T-cell (primary cell): Measurements from ENCODE around the gene PPP2R5E. TPM values are rescaled to one million over a fixed set of nuclear protein-coding genes. Genes with fewer than 3 reads are reported as not detected.

Experiments
- ATAC-seq, 4 experiments: fragments of 200-7000 bp in 3 of 4; fragments of 150-1000 bp in 1 of 4; cut with Tn5 transposase; replicated peaks in 1 of 4; 1 replicate in 3 of 4; 2 replicates in 1 of 4; pipeline ENCODE4 v1.10.0; 2021; ENCODE audit warnings: moderate library complexity in 3 of 4, mild to moderate bottlenecking in 2 of 4, moderate number of reproducible peaks in 1 of 4
- CTCF ChIA-PET, 2 donors: fragments of 300-600 bp; sonication (Branson Sonifier 250); formaldehyde crosslinking; loops; one replicate each; lab custom pipeline; 2022; ENCODE audit warnings: antibody characterized with exemption in 2 of 2; lab: Charles Lee
- POLR2A ChIA-PET, 2 donors: fragments of 300-600 bp; sonication (Branson Sonifier 250); formaldehyde crosslinking; loops; one replicate each; lab custom pipeline; 2022; ENCODE audit warnings: antibody characterized with exemption in 2 of 2; lab: Charles Lee
- DNase-seq, 35 experiments: peaks; one replicate each; pipeline versions ENCODE4 v3.0.0 to v3.0.0-alpha.2; 2013 to 2023
- H3K27ac ChIP-seq: one replicate; pipeline ENCODE4 v1.5.1; 2013; ENCODE audit warnings: low read length
- H3K27me3 ChIP-seq, 2 experiments: replicated peaks in 1 of 2; 1 replicate in 1 of 2; 2 replicates in 1 of 2; pipeline versions ENCODE4 v1.6.1 to v1.7.0; 2013; ENCODE audit warnings: low read length in 1 of 2, mixed read lengths in 1 of 2; ENCODE audit not compliant: control insufficient read depth in 2 of 2, insufficient read depth in 2 of 2; ENCODE audit errors: extremely low read depth in 1 of 2
- H3K36me3 ChIP-seq, 2 donors: 1 replicate in 1 of 2; 2 replicates in 1 of 2; pipeline versions ENCODE4 v1.6.1 to v1.7.0; 2013; ENCODE audit warnings: low read length in 1 of 2; ENCODE audit not compliant: control insufficient read depth in 2 of 2, insufficient read depth in 1 of 2; ENCODE audit errors: extremely low read depth in 1 of 2
- H3K4me1 ChIP-seq, 2 experiments: 1 replicate in 1 of 2; 2 replicates in 1 of 2; pipeline versions ENCODE4 v1.6.1 to v1.7.0; 2013; ENCODE audit warnings: low read length in 2 of 2, mixed read lengths in 1 of 2; ENCODE audit not compliant: insufficient read depth in 2 of 2, control insufficient read depth in 1 of 2; ENCODE audit errors: extremely low read depth in 1 of 2
- H3K4me3 ChIP-seq, 2 donors: 1 replicate in 1 of 2; 2 replicates in 1 of 2; pipeline versions ENCODE4 v1.5.1 to v1.7.0; 2013; ENCODE audit warnings: mild to moderate bottlenecking in 2 of 2, low read length in 1 of 2, moderate library complexity in 1 of 2; ENCODE audit not compliant: control insufficient read depth in 1 of 2; ENCODE audit errors: extremely low read depth in 1 of 2
- H3K9me3 ChIP-seq: 2 replicates; pipeline ENCODE4 v1.7.0; 2013
- H3K27ac Mint-ChIP-seq, 2 donors: one replicate each; pipeline ENCODE4 v1.8.0; 2020 to 2021; ENCODE audit warnings: mild to moderate bottlenecking in 2 of 2, mixed read lengths in 2 of 2
- H3K27me3 Mint-ChIP-seq, 2 donors: one replicate each; pipeline ENCODE4 v1.8.0; 2021 to 2022; ENCODE audit warnings: mixed read lengths in 2 of 2
- H3K36me3 Mint-ChIP-seq: one replicate; pipeline ENCODE4 v1.8.0; 2021; ENCODE audit warnings: mixed read lengths
- H3K4me1 Mint-ChIP-seq, 3 donors: one replicate each; pipeline ENCODE4 v1.8.0; 2020 to 2022; ENCODE audit warnings: mixed read lengths in 3 of 3, mild to moderate bottlenecking in 1 of 3
- H3K4me3 Mint-ChIP-seq, 3 donors: one replicate each; pipeline ENCODE4 v1.8.0; 2020 to 2022; ENCODE audit warnings: mild to moderate bottlenecking in 3 of 3, mixed read lengths in 3 of 3, moderate library complexity in 3 of 3
- H3K9me3 Mint-ChIP-seq, 3 donors: one replicate each; pipeline ENCODE4 v1.8.0; 2020 to 2022; ENCODE audit warnings: mixed read lengths in 3 of 3
- WGBS: methylation state at CpG from one replicate; pipeline ENCODE4 v1.1.5; 2013; ENCODE audit warnings: missing lambda C conversion rate; ENCODE audit not compliant: insufficient coverage; 5-methylcytosine and 5-hydroxymethylcytosine counted together
- total RNA-seq, 35 experiments: library from RNA in 6 of 35; stranded (reverse) in 6 of 35; fragments of 120-200 nt in 1 of 35; gene quantifications; one replicate each; pipeline versions ENCODE4 v1.2.1 to v1.2.4 and lab custom pipeline; 2013 to 2026

Gene PPP2R5E
- total RNA-seq, 5 donors from 2014 or later (not counting 1 experiment from before 2014, with no cell fraction given) = 35.5 to 45.1 (median 40.6) TPM

GRCh38 chr14:63454436-63454835 lies 88.7 kb downstream of the PPP2R5E start:
- DNase-seq = no peak
- no peak for ATAC-seq
- Mint-ChIP-seq H3K27ac (no peak overlapping the region), H3K27me3 (no peaks in the 10 kb centered on the region), H3K36me3 (peaks cover 31% of the 10 kb centered on the region), H3K9me3 (no peaks in the 10 kb centered on the region), H3K4me3 (no peak overlapping the region), H3K4me1 (peaks cover 41 to 48% (median 43%) of the 10 kb centered on the region in 3 donors)
- H3K9me3 ChIP-seq = no peaks in the 10 kb centered on the region
- CTCF ChIA-PET = interaction anchor here (0.6 to 0.7 kb wide), 2 partner anchors 495 to 542 kb away, joined by 3 read pairs; no protein-coding TSS in a partner anchor
- H3K27me3 ChIP-seq = no peaks in the 10 kb centered on the region
- H3K4me1 ChIP-seq = peaks cover 0 to 4% of the 10 kb centered on the region in 2 experiments
- H3K4me3 ChIP-seq = no peak overlapping the region
- POLR2A ChIA-PET = interaction anchor here in 1 of 2 donors (0.6 kb wide), 1 partner anchor 17 kb away, joined by 3 read pairs; no protein-coding TSS in a partner anchor
- H3K36me3 ChIP-seq = peaks cover 0 to 14% of the 10 kb centered on the region in 2 donors
- no CpG with 5 or more reads among the region's 3 CpGs for WGBS
- no peak overlapping the region for H3K27ac ChIP-seq

GRCh38 chr14:63453443-63453936 lies 89.7 kb downstream of the PPP2R5E start:
- H3K4me1 ChIP-seq = peaks cover 0 to 4% of the 10 kb centered on the region in 2 experiments
- peaks cover 0 to 14% of the 10 kb centered on the region in 2 donors for H3K36me3 ChIP-seq
- H3K27ac ChIP-seq = no peak overlapping the region
- DNase-seq (no peak), ATAC-seq (no peak)
- Mint-ChIP-seq H3K36me3 (peaks cover 39% of the 10 kb centered on the region), H3K4me3 (no peak overlapping the region), H3K9me3 (no peaks in the 10 kb centered on the region), H3K4me1 (peaks cover 38 to 44% (median 43%) of the 10 kb centered on the region in 3 donors), H3K27ac (no peak overlapping the region), H3K27me3 (no peaks in the 10 kb centered on the region)
- H3K9me3 ChIP-seq = no peaks in the 10 kb centered on the region
- 100% methylated on average over 4 of the region's 8 CpGs for WGBS
- H3K27me3 ChIP-seq = no peaks in the 10 kb centered on the region
- ChIA-PET CTCF (interaction anchor here in 1 of 2 donors (0.6 kb wide), 1 partner anchor 543 kb away, joined by 3 read pairs; no protein-coding TSS in a partner anchor), POLR2A (no interaction called here)
- H3K4me3 ChIP-seq = no peak overlapping the region

GRCh38 chr14:63452796-63453195 lies 90.4 kb downstream of the PPP2R5E start:
- Mint-ChIP-seq H3K9me3 (no peaks in the 10 kb centered on the region), H3K4me1 (peaks cover 32 to 39% (median 38%) of the 10 kb centered on the region in 3 donors), H3K27ac (no peak overlapping the region), H3K4me3 (no peak overlapping the region), H3K27me3 (no peaks in the 10 kb centered on the region), H3K36me3 (peaks cover 40% of the 10 kb centered on the region)
- Histone ChIP-seq H3K9me3 (no peaks in the 10 kb centered on the region), H3K27me3 (no peaks in the 10 kb centered on the region), H3K27ac (no peak overlapping the region), H3K4me1 (peaks cover 0 to 4% of the 10 kb centered on the region in 2 experiments), H3K4me3 (no peak overlapping the region), H3K36me3 (peaks cover 0 to 14% of the 10 kb centered on the region in 2 donors)
- ChIA-PET POLR2A (no interaction called here), CTCF (no interaction called here)
- ATAC-seq = no peak
- whole genome bisulfite sequencing = 100% methylated on average over 2 of the region's 3 CpGs
- DNase-seq = no peak

GRCh38 chr14:63448841-63449240 lies 94.3 kb downstream of the PPP2R5E start:
- no peak overlapping the region for H3K4me3 ChIP-seq
- no peak for DNase-seq
- POLR2A ChIA-PET = interaction anchor here in 1 of 2 donors (0.6 kb wide), 1 partner anchor 1975 kb away, joined by 5 read pairs; no protein-coding TSS in a partner anchor
- H3K36me3 ChIP-seq = peaks cover 0 to 19% of the 10 kb centered on the region in 2 donors
- H3K27me3 ChIP-seq = no peaks in the 10 kb centered on the region
- Mint-ChIP-seq H3K4me3 (no peak overlapping the region), H3K27me3 (no peaks in the 10 kb centered on the region), H3K27ac (no peak overlapping the region), H3K4me1 (peaks cover 25 to 37% (median 29%) of the 10 kb centered on the region in 3 donors), H3K36me3 (peaks cover 56% of the 10 kb centered on the region), H3K9me3 (no peaks in the 10 kb centered on the region)
- no peaks in the 10 kb centered on the region for H3K9me3 ChIP-seq
- no peak for ATAC-seq
- no peaks in the 10 kb centered on the region for H3K4me1 ChIP-seq
- CTCF ChIA-PET = no interaction called here
- no peak overlapping the region for H3K27ac ChIP-seq
- WGBS = no CpG with 5 or more reads among the region's 3 CpGs

GRCh38 chr14:63444588-63444987 lies 98.6 kb downstream of the PPP2R5E start:
- CTCF ChIA-PET = interaction anchor here in 1 of 2 donors (0.6 kb wide), 1 partner anchor 68 kb away, joined by 8 read pairs; no protein-coding TSS in a partner anchor
- H3K4me3 ChIP-seq = no peak overlapping the region
- H3K36me3 ChIP-seq = peaks cover 0 to 5% of the 10 kb centered on the region in 2 donors
- WGBS = no CpG with 5 or more reads among the region's 1 CpG
- H3K36me3 Mint-ChIP-seq = peaks cover 36% of the 10 kb centered on the region
- H3K27ac ChIP-seq = no peak overlapping the region
- H3K9me3 ChIP-seq = no peaks in the 10 kb centered on the region
- no peaks in the 10 kb centered on the region for H3K27me3 ChIP-seq
- H3K4me3 Mint-ChIP-seq = no peak overlapping the region
- POLR2A ChIA-PET = no interaction called here
- H3K27me3 Mint-ChIP-seq = no peaks in the 10 kb centered on the region
- H3K4me1 Mint-ChIP-seq = peaks cover 31 to 38% (median 35%) of the 10 kb centered on the region in 3 donors
- H3K9me3 Mint-ChIP-seq = no peaks in the 10 kb centered on the region
- DNase-seq (no peak), ATAC-seq (no peak)
- H3K27ac Mint-ChIP-seq = no peak overlapping the region
- no peaks in the 10 kb centered on the region for H3K4me1 ChIP-seq

- POLR2A ChIA-PET = no interaction called here
- no peaks in the 10 kb centered on the region for H3K9me3 ChIP-seq
- WGBS = 100% methylated on average over 1 of the region's 3 CpGs
- no peak for ATAC-seq
- H3K27me3 ChIP-seq = no peaks in the 10 kb centered on the region
- no peak overlapping the region for H3K4me3 ChIP-seq
- H3K4me3 Mint-ChIP-seq = no peak overlapping the region
- no peak overlapping the region for H3K27ac Mint-ChIP-seq
- H3K27ac ChIP-seq = no peak overlapping the region
- CTCF ChIA-PET = interaction anchor here in 1 of 2 donors (0.6 kb wide), 1 partner anchor 485 kb away, joined by 3 read pairs; no protein-coding TSS in a partner anchor
- no peaks in the 10 kb centered on the region for H3K27me3 Mint-ChIP-seq
- peaks cover 33 to 41% (median 35%) of the 10 kb centered on the region in 3 donors for H3K4me1 Mint-ChIP-seq
- H3K9me3 Mint-ChIP-seq = no peaks in the 10 kb centered on the region
- H3K36me3 ChIP-seq = peaks cover 0 to 5% of the 10 kb centered on the region in 2 donors
- no peak for DNase-seq
- H3K36me3 Mint-ChIP-seq = peaks cover 30% of the 10 kb centered on the region
- no peaks in the 10 kb centered on the region for H3K4me1 ChIP-seq
These were observed 99.2 kb downstream of the PPP2R5E start for GRCh38 chr14:63443988-63444387.
